Inflammatory macrophage treated with lipopolysaccharide for 4 hours (primary cell): ENCODE results near the gene ACBD4.

Source experiments
- DNase-seq: peaks from one replicate; pipeline ENCODE4 v3.0.0-alpha.2; 2020

The ACBD4 gene

DNA sequence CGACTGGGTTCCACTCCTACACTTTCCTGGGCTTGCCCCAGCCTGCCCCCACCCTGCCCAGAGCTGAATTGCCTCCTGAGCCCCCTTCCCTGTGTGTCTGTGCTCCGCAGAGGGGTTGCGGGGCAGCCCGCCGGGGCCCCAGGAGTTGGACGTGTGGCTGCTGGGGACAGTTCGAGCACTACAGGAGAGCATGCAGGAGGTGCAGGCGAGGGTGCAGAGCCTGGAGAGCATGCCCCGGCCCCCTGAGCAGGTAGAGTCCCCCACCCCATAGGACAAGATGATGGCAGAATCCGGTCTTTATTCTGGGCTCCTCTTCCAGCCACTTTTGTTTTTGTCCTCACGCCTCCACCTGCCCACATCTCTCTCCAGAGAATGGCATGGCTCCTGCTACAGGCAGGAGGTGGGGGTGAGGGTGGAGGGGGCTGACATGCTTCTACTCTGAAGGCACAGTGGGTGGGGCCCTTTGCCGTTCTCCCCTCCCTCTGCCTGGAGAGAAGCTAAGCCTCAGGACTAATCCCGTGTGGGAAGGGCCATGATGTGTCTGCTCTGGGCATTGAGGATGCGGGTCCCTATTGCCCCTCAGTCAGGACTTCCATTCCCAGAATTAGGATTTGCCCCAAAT is 3.5 kb downstream of the ACBD4 start:
- no peak for DNase-seq

DNA sequence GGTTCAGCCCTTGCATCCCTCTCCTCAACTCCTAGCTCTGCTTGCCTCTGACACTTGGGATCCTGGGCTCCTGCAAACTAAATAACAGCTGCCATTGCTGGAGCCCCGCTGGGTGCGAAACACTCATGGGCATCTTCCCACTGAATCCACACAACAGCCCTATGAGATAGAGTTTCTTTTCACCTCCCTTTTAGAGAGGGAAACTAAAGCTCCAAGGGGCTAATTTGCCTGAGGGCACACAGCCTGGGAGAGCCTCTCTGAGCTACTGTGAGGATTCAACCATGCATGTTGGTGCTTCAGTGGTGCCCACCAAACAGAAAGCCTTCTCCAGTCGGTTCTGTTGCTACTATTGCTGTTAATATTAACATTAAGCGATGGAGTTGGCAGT is 4.0 kb downstream of the ACBD4 start:
- no peak for DNase-seq

DNA sequence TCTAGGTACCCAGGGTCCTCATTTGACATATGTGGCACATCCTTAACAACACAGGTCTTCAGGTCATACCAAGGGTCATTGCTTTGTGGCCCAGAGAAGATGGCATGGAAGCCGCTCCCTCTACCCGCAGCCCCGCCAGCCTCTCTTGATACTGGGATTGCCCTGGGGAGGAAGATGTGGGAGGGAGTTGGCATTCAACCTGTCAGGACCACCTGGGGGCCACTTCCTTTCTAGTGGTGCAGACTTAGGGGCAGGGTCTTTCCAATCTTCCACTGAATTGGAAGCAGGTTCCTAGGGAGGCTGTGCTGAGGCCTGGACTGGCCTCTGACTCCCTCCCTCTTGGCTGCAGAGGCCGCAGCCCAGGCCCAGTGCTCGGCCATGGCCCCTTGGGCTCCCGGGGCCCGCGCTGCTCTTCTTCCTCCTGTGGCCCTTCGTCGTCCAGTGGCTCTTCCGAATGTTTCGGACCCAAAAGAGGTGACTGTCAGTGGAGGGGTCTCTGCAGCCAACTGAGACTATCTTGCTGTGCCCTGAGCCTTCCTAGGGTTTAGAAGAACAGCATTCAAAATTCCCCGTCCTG is 7.7 kb downstream of the ACBD4 start:
- no peak for DNase-seq

DNA sequence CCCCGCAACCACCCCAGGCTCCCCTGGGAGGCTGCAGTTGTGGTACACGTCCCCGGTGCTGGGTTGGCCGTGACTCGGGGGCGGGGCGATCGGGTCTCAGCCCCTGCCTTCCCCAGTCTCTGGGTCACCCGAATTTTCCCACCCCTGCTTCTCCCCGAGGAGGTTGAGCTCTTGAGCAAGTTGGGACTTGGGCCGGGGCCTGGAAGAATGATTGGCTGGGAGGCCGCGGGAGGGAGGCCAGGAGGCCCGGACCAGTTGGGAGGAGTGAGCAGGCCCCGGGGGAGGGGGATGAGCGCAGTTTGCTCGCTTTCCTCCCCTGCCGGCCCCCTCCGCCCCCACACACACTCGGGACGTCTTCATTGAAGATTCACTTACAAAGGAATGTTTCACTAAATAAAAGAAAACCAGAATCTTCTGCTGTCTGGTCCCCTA is 8.3 kb downstream of the ACBD4 start:
- DNase-seq: no peak

DNA sequence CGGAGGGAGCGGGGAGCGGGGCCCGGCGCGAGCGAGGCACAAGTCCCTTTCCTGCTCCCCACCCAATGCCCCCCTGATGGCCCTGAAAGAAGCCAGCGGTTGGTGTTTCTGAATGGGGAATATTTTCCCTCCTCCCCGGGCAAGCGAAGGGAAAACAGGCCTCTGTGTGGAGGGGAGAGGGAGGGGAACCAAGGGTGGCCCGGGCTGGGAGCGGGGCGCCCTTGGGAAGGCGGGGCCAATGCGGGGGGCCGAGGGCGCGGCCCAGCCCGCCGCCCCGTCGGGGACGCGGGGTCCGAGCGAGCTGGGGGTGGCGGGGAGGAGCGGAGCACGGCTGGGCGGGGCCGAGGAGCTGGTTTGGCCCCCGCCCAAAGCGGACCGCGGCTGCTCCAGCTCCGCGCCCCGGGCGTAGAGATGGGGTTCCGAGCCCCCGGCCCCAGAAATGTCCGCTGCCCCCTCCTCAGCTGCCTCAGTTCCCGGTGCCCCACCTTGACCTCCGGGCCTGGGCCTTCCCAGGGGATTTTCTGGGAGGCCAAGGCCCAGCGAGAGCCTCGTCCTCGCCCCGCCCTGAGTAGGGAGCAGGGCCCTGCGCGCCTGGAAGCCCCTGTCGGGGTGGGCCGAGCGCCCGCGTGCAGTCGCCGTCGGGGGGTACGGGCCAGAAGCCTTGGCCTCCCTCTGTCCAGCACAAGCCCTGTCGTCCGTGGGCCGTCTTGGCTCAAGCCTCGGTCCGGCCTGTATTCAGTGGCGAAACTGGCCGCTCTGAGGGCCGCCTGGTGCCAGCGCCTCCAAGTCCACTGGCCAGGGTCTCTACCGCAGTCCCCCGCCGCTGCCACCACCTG is 8.9 kb downstream of the ACBD4 start:
- DNase-seq: no peak

DNA sequence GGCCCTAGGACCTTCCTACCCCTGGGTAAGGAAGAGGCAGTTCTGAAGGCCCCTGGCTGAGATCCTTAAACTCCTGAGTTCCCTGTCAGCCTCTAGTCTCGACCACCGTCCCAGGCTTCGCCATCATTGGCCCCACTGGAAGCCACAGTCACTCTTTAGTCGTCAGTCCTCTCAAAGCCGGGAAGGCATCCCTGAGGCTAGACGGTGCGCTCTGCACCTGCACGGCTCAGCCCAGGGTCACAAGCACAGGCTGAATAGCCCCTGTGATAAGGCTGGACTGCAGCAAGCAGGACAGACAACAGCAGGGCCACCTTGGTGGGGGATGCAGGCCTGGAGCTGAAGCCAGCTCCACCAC is 9.5 kb downstream of the ACBD4 start:
- no peak for DNase-seq

DNA sequence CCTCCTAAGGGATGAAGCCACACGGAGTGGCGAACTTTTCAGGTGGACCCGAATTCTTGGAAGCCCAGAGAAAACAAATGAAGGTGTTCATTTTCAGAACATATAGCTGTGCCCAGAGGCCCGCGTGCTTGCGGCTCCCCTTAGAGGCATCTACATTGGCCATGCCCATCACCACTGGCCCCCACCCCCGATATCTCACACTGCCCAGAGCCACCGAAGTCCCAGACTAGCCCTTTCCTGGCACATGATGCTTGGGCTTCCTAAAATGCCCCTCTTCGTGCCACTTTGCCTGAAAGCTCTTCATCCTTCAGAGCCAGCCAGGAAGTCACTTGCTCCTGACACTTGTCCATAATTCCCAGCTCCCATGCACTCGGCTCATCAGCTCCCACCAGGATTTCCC is 10.7 kb downstream of the ACBD4 start:
- DNase-seq: no peak

DNA sequence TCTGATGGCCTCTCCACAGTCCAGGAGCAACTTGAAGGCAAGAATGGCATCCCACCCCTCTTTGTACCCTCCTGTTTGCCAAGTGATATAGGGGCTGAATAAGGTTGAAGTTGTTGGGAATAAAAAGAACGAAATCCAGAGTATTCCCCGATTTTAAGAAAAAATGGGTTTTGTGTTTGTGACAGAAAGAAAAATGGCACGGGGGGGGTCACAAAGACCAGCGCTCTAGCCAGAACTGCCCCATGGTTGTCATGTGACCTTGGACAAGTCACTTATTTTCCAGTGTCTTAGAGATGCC is 11.1 kb downstream of the ACBD4 start:
- DNase-seq: no peak

DNA sequence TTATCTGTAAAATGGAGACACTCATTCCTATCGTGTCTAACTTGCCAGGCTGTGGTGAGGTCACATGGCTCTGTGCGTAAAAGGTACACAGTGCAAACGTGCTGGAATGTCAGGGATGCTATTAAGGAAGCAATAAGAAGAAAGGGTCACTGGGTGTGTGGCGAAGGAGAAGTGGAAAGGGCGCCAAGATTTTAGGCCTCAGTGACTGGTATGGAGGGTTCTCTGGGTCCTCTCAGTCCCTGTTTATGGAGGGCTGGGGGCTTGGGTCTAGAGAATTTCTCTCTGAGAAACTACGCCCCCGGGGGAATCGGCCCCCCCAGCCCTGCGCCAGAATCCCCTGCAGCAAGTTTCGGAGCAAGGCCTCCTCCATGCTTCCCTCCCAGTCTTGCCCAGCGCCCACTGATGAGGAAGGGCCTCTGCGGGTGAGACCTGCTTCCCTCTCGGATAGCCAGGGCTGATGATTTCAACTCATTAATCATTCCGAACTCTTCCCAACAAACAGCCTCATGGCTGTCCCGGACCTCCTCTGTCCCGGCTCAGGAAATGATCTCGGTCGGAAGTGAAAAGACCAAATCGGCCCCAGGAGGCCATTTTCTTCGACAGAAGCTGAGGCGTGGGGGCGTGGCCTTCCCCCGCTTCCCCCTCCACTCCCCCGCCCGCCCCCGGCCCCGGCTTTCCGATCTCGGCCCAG is 11.5 kb downstream of the ACBD4 start:
- peak; percentile 51 for DNase-seq

DNA sequence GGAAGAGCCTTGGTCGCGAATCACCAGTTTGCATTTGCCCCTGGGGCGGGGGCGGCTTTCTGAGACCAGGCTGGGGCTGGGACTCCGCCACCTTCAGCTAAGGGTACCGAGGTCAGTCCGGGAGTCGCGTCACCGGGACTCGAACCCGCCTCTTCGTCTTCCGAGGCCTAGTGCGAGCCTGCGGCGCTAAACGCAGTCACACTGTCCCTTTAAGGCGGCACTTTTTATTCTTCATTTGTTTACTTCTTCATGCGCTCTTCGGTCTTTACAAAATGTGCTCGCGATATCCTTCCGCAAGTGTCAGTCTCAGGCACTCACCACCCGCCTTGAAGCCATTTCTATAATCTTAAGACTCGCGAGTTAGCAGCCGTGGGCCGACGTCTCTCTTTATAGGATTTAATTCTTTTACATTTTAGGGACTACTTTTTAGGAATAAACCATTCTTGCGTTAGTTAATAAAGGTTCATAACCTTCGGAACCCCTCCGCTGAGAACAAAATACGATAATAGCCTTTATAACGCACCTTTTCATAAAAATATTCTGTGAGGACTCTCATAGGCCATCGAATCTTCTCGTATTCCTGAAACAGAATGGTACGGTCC is 12.2 kb downstream of the ACBD4 start:
- DNase-seq: peak; percentile 93

DNA sequence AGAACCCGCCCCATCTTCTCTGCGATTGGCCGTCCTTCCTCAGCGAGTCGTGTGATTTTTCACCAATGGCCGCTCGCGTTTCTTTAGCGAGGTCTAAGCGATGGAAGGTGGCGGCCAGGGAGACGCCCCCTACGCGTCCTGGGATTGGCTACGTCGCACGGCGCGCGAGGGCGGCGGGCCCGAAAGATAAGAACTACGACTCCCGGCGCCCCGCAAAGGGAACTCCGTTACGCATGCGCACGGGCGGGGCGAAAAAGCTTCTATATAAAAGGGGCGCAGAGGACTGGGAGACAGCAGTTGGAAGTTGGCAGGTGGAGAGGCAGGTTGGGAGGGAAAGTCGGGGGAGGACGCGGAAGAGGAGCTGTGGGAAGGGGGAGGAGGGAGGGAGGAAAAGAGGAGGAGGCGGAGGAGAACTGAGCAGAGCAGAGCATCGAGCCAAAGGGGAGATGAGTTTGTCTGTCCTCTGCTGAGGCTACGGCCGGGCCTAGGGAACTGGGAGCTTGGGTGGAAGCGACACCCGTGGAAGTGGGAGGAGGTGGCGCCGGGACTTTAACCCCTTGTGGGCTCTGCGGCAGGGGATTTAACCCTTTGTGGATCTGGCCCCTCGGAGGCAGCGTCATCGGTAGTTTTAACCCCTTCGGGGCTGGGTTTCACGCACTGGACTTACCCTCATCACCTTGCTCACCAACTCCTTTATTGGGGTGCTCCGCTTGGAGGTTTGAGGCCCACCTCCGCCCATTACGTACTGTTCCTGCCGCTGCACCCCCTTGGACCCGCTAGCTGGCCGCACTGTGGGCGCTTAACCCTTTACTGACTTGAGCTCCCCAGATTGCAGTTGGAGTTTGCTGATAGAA is 12.9 kb downstream of the ACBD4 start, which contains the start of gene HEXIM1:
HEXIM1 (plus strand) TSS at position 293 of the 854 bp plus-strand sequence. CDS start 716 bp downstream, outside the sequence.
- peak; percentile 100 for DNase-seq

DNA sequence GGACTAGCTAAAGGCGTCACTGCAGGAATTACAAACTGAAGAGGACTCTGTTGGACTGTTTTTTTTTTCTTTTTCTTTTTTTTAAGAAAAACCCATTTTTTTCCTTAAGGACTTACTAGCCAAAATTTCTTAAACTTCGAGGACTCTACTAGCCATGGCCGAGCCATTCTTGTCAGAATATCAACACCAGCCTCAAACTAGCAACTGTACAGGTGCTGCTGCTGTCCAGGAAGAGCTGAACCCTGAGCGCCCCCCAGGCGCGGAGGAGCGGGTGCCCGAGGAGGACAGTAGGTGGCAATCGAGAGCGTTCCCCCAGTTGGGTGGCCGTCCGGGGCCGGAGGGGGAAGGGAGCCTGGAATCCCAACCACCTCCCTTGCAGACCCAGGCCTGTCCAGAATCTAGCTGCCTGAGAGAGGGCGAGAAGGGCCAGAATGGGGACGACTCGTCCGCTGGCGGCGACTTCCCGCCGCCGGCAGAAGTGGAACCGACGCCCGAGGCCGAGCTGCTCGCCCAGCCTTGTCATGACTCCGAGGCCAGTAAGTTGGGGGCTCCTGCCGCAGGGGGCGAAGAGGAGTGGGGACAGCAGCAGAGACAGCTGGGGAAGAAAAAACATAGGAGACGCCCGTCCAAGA is 13.7 kb downstream of the ACBD4 start:
- peak; percentile 75 for DNase-seq

DNA sequence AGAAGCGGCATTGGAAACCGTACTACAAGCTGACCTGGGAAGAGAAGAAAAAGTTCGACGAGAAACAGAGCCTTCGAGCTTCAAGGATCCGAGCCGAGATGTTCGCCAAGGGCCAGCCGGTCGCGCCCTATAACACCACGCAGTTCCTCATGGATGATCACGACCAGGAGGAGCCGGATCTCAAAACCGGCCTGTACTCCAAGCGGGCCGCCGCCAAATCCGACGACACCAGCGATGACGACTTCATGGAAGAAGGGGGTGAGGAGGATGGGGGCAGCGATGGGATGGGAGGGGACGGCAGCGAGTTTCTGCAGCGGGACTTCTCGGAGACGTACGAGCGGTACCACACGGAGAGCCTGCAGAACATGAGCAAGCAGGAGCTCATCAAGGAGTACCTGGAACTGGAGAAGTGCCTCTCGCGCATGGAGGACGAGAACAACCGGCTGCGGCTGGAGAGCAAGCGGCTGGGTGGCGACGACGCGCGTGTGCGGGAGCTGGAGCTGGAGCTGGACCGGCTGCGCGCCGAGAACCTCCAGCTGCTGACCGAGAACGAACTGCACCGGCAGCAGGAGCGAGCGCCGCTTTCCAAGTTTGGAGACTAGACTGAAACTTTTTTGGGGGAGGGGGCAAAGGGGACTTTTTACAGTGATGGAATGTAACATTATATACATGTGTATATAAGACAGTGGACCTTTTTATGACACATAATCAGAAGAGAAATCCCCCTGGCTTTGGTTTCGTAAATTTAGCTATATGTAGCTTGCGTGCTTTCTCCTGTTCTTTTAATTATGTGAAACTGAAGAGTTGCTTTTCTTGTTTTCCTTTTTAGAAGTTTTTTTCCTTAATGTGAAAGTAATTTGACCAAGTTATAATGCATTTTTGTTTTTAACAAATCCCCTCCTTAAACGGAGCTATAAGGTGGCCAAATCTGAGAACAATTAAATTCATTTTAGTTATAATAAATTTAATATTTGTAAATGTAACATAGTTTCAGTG is 14.5 kb downstream of the ACBD4 start:
- DNase-seq: peak; percentile 52

DNA sequence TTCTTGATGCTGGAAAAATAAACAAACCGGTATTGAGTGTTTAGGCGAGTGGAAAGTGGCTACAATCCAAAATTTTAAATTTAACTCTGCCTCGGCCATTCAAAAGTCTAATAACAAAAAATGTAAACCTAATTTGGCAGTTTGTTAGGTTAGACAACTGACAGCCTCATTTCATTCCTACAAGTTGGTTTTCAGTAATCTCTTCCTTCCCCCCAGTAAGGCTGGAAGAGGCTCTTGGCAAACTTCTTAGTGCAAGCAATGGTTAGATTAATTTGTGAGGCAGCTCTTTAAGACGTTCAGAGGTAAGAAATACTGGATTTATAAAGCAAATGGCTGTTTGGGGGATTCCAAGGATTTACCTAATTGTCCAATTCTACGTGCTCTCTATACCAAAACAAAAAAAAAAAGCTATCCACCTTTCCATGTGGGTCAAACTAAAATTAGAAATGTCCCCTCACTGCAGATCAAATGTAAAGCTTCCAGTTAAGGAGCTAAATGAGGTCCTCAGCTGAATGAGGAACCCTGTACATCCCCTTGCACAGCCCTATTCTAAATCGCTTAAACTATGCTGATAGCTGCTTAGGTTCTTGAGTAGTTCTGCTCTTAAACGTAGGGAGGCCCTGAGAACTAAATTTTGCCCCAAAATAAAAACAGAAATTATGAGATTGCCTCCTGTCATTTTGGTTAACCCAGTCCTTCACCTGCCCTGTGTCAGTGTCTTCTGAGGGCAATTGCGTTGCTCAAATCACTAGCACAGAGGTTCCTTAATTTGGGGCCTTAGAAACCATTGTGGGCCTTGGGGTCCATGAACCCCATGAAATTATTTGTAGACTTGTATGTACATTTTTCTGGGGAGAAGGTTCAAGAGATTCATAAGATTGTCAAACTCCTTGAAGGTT is 15.7 kb downstream of the ACBD4 start:
- peak; percentile 51 for DNase-seq

DNA sequence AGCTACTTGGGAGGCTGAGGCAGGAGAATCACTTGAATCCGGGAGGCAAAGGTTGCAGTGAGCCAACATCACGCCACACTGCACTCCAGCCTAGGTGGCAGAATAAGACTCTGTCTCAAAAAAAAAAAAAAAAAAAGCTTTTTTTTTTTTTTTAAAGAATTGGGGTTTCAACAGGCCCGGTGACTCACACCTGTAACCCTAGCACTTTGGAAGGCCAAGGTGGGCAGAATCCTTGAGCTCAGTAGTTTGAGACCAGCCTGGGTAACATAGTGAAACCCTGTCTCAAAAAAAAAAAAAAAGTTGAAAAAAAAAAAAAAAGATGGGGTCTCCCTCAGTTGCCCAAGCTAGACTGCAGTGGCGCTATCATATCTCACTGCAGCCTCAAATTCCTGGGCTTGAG is 19.5 kb downstream of the ACBD4 start:
- no peak for DNase-seq

DNA sequence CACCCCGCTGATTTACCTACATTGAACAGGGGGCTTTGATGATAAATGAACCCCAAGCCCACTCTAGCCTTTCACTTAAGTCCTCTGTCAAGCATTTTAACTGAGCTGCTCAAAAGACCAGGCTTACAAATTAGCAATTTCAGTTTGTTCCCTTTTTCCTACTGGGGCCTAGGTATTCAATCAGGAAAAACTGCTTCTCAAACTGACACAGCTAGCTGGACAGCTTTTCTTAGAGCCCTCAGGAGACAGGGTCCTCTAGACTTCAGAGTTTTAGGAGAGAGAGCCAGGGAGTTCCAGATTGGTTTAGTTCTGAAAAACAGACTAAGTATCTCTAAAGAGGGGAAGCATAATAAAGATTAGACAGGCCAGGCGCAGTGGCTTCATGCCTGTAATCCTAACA is 20.0 kb downstream of the ACBD4 start:
- no peak for DNase-seq

DNA sequence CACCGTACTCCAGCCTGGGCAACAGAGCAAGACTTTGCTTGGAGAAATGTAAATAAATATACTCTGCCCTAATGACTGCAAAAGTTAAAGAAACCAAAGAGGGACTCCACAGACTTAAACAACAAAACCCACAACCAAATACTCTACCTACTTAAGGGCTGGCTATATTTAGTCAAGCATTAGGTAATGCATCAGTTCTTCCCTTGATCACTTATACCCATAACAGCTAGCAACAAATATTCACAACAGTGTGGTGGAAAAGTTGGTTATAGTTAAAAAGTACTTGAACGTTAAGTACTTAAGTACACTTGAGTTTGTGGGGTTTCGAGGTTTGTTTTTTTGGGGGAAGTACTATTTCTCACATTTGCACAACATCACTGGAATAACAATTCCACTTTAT is 20.8 kb downstream of the ACBD4 start:
- no peak for DNase-seq

DNA sequence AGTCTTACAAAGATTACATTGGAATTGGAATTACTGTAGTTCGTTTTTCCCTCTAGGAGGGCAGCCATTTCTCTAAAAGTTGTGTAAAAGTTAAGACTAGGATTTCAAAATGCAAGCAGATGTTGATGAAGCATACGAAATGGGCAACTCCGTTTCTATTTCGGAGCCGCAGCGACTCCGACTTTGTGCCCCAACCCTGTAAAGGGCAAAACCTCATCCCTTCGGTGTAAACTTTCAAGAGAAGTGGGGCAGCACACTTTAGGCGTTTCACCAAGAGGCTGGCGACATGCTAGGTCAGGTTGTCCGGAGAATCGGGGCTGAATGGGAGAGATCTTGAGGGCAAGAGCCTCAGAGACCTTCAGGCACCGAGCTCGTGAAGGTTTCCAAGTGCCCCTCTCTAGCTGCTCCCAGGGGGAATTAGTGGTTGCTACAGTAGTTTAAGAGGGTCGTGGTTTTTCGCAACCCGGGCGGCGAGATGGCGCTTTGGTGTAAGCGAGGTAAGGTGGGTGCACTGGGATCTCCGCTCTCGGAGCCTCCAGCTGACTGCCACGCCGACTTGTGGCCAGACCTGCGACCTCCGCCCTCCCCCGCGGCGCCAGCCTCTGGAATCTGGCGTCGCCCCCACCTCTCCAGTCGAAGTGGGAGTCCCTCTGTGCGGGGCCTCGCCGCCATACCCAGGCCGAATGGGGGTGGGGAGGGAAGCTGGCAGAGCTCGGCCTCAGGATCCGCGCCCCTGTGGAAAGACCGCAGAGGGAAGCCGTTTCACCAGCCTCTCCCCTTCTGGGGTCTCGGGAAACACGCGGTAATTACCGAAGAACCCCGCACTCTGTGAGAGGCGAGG is 25.2 kb downstream of the ACBD4 start:
- DNase-seq: peak; percentile 59
